ENCODE measurements around the gene NEDD4L. TPM values are rescaled to one million over a fixed set of nuclear protein-coding genes. Genes with fewer than 3 reads are reported as not detected.

Gene NEDD4L
- total RNA-seq, 4 donors from 2014 or later = 32.5 to 65.6 (median 43.4) TPM

DNA sequence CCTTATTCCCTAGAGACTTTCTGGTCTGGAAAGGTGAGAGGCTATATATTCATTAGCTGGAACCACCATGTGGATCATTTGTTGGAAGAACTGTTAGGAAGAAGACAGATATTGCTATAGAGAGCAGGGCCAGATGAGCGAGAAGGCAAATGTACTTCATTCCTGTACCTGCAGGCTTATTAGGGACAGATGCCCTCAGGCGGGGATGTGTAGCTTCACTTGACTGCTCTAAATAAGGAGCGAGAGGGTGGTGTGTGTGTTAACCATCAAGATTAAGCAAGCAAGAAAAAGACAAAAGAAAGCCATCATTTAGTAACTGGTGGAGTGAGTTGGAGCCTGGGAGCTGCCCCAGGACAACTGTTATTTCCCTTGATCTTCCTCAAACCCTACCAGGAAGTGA, 36.4 kb downstream of the NEDD4L start:
- no peak for TF ChIP-seq CTCF (IDR thresholded peaks at IDR 0.05; ENCODE audit: low read depth)

DNA sequence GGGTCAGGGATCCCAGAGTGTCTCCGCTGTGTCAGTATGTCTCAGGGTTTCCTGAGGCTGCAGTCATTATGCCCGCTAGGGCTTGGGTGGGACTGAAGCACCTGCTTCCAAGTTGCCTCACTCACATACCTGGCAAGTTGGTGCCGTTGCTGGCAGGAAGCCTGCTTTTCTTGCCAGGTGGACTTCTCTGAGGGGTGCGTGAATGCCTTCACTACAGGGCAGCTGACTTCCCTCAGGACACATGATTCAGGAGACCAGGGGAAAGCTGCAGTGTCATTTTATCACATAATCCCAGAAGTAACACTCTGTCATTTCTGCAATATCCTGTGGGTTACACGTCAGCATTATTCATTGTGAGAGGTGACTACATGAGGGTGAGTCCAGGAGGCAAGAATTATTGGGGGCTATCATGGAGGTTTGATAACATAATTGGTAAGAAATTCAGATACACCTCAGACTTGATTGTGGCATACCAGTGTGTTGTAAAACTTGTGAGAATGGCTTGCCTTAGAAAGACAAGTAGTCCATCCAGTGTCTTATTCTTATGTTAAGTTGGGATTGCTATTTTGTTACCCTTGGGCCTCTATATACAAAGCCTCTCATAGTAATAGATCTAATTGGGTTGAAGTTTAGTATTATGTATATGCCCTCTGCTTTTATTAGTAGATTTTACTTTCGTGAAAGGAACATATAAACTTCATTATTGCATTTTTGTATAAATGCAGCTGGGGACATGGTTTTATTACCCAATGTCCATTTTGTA, 44.1 kb downstream of the NEDD4L start:
- no peak for TF ChIP-seq CTCF (IDR thresholded peaks at IDR 0.05; ENCODE audit: low read depth)

DNA sequence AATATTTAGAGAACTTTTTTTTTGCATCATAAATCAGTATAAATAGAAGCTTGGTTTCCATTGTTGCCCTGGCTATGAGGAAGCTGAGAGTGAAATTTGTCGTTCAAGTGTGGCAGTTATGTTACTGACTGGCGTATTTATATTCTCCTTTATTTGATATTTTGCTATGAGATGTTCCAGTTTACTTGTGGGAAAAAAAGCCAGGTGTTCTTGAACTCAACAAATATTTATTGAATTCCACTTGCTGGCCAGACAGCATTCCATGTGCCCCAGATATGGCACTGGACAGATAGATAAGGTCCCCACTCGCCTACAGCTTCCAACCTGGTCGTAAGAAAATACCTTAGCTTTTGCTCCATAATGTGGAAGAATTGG, 44.7 kb downstream of the NEDD4L start:
- no peak for TF ChIP-seq CTCF (IDR thresholded peaks at IDR 0.05; ENCODE audit: low read depth)

DNA sequence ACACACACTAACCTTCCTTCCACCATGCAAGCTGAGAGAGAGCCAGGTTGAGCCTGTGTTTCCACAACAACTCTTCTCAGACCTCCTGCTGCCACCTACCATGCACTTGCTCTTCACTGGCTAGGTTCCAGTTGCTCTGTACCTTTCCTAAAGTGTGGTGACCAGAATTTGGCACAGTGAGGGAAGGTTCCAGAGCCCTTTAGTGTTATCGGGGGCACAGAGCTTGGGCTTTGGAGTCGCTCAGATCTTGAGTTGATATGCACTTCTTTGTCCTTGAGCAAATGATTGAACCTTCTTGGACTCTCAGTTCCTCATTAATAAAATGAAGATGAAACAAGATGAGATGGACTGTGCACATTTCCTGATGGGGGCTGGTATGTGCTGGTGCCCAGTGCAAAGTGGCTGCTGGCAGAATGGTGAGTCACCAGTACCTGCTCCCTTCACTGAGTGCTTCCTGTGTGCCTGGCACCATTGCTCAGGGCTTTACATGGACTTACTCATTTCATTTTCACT, 47.1 kb downstream of the NEDD4L start:
- no peak for TF ChIP-seq CTCF (IDR thresholded peaks at IDR 0.05; ENCODE audit: low read depth)

DNA sequence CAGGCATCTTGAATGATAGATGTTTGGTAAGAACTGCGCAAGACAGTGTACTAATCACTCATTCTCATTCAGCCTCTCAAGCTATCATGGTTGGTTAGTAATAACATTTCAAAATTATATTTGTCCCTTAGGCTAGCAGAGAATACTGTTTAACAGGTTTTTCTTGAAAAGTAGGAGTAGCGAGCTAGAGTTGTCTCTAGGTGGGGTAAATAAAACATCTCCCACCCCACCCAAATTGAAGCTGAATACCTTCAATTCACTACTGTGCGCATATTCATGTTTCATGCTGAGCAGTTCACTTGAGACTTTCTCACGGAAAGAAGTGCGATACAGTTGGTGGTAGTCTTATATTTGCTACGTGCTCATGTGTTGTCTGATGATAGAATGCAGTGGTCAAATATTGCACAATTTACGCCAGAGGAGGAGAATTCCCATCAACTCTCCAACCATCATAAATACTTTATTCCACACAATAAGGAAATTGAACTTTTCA, 49.3 kb downstream of the NEDD4L start:
- TF ChIP-seq CTCF (IDR thresholded peaks at IDR 0.05; ENCODE audit: low read depth) = no peak

GRCh38 chr18:58095222-58095621, 51.2 kb downstream of the NEDD4L start:
- TF ChIP-seq CTCF (IDR thresholded peaks at IDR 0.05; ENCODE audit: low read depth) = no peak

GRCh38 chr18:58095655-58096054, 51.6 kb downstream of the NEDD4L start:
- TF ChIP-seq CTCF (IDR thresholded peaks at IDR 0.05; ENCODE audit: low read depth) = no peak
